GM19395 (cell line): Measurements from ENCODE around the gene MRPL2.
"Not testable (repeated sequence)": the region's sequence is repeated elsewhere in the genome, so short reads cannot be mapped to it uniquely, and the experiment has no call there.

Experiments used
- ATAC-seq: cut with Tn5 transposase; IDR thresholded peaks from one replicate; pipeline ENCODE4 v1.9.1; 2021; ENCODE audit warnings: mild to moderate bottlenecking, moderate library complexity; ENCODE audit not compliant: unreplicated experiment

Gene MRPL2

GRCh38 chr6:43053545-43054205 is 5.6 kb downstream of the MRPL2 start, which contains the start of gene CUL7:
TSS of gene CUL7 (minus strand) at chr6:43053851. CDS start at chr6:43052788, 1,063 bp downstream.
- peak; percentile 87 for ATAC-seq

- peak; percentile 16 for ATAC-seq
Measured at GRCh38 chr6:43052842-43053544, 6.2 kb downstream of the MRPL2 start.

GRCh38 chr6:43052225-43052841 is 6.9 kb downstream of the MRPL2 start:
- ATAC-seq = no peak

- no peak for ATAC-seq
Measured at GRCh38 chr6:43050981-43051380, 8.3 kb downstream of the MRPL2 start.

GRCh38 chr6:43047998-43048397 is 11.2 kb downstream of the MRPL2 start:
- ATAC-seq = no peak

GRCh38 chr6:43045371-43045930 is 13.8 kb downstream of the MRPL2 start:
- ATAC-seq = no peak

- ATAC-seq = no peak
Measured at GRCh38 chr6:43043310-43043709, 15.9 kb downstream of the MRPL2 start.

- not testable (repeated sequence) for ATAC-seq
Measured at GRCh38 chr6:43041475-43041874, 17.8 kb downstream of the MRPL2 start.

- no peak for ATAC-seq
Measured at GRCh38 chr6:43040542-43041257, 18.5 kb downstream of the MRPL2 start.

- ATAC-seq = no peak
Measured at GRCh38 chr6:43038727-43039126, 20.5 kb downstream of the MRPL2 start.

GRCh38 chr6:43037706-43038105 is 21.5 kb downstream of the MRPL2 start:
- ATAC-seq = no peak

- no peak for ATAC-seq
Measured at GRCh38 chr6:43037197-43037596, 22.0 kb downstream of the MRPL2 start.

- no peak for ATAC-seq
Measured at GRCh38 chr6:43036712-43037111, 22.5 kb downstream of the MRPL2 start.

GRCh38 chr6:43035495-43036194 is 23.6 kb downstream of the MRPL2 start:
- ATAC-seq = no peak

GRCh38 chr6:43034190-43034525 is 25.1 kb downstream of the MRPL2 start:
- no peak for ATAC-seq

- ATAC-seq = no peak
Measured at GRCh38 chr6:43033496-43034189, 25.6 kb downstream of the MRPL2 start.

- no peak for ATAC-seq
Measured at GRCh38 chr6:43032326-43032725, 26.9 kb downstream of the MRPL2 start.

GRCh38 chr6:43029120-43029519 is 30.1 kb downstream of the MRPL2 start:
- ATAC-seq = no peak

- no peak for ATAC-seq
Measured at GRCh38 chr6:43026365-43026764, 32.9 kb downstream of the MRPL2 start.

GRCh38 chr6:43024436-43024835 is 34.8 kb downstream of the MRPL2 start:
- no peak for ATAC-seq
